Neural progenitor cell (in vitro differentiated cells): ENCODE measurements around the gene CABLES1.

ENCODE experiments used
- CTCF ChIP-seq: fragments of 200-600 bp; sonication (generic); IDR thresholded peaks from 2 replicates; pipeline ENCODE4 v1.5.1; 2017; ENCODE audit warnings: antibody characterized with exemption, mild to moderate bottlenecking
- EZH2phosphoT487 ChIP-seq: fragments of 200-600 bp; sonication (generic); IDR thresholded peaks from 2 replicates; pipeline ENCODE4 v1.6.1; 2017; ENCODE audit warnings: antibody characterized with exemption

GRCh38 chr18:23220355-23220754, 85.1 kb downstream of the CABLES1 start:
- TF ChIP-seq CTCF = no peak
- no peak for TF ChIP-seq EZH2phosphoT487
